Measurements from ENCODE around the gene ZNG1A.
"Not testable (repeated sequence)": the region's sequence is repeated elsewhere in the genome, so short reads cannot be mapped to it uniquely, and the experiment has no call there.

- not testable (repeated sequence) for TF ChIP-seq CTCF (conservative IDR thresholded peaks at IDR 0.05; ENCODE audit: low read depth, low read length); EZH2phosphoT487 (IDR thresholded peaks at IDR 0.05; ENCODE audit: borderline replicate concordance, low read length)
These were observed 27.7 kb downstream of the ZNG1A start for GRCh38 chr9:151173-151572.
